ENCODE results near the gene LY6G6D.

LY6G6D gene

DNA sequence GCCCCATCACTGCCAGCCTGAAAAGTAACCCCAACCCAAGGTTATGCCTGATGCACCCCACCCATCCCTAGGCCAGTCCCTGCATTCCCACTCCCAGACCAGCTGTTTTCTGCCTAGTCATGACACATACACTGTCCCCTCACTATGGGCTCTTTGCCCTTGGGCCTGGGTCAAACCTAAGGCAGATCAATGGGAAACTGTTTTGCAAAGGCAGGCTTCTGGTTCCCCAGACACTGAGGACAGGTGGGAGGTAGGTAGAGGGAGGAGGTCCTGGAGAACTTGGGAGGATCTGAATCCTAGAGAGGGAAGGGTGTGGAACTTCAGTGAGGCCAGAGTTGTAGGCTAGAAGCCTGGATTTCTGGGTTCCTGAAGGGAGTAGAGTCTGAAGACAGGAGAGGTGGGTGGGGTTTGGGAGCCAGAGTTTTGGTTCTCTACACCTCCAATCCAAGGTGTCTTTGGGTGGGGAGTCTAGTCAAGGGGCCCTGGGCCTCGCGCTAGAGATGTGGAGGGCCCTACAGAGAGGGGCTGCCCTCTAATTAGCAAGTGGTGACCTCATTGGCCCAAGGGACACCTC lies 19.2 kb downstream of the LY6G6D start:
- Histone ChIP-seq H3K9me2 (ENCODE audit: low read depth, low read length) (no peaks in the 10 kb centered on the region), H2AFZ (ENCODE audit: low read length) (no peak overlapping the region), H3K9me3 (ENCODE audit: low read length) (no peaks in the 10 kb centered on the region), H3K36me3 (ENCODE audit: insufficient read depth, low read length) (peaks cover 36% of the 10 kb centered on the region), H3K27me3 (ENCODE audit: insufficient read depth, low read length) (no peaks in the 10 kb centered on the region), H3K4me2 (ENCODE audit: low read length) (peak overlapping the region; percentile 79), H3F3A (ENCODE audit: insufficient read depth, low read length) (peaks cover 12% of the 10 kb centered on the region; the same call in 1 of the 2 replicates), H3K9ac (ENCODE audit: low read length) (peak overlapping the region; percentile 87; the same call in 1 of the 2 replicates), H3K27ac (ENCODE audit: low read depth, low read length, poor library complexity, severe bottlenecking) (peak overlapping the region; percentile 94), H3K4me1 (ENCODE audit: insufficient read depth, low read length, severe bottlenecking) (peaks cover 48% of the 10 kb centered on the region), H4K20me1 (ENCODE audit: insufficient read depth, low read length) (no peaks in the 10 kb centered on the region), H3K79me2 (ENCODE audit: insufficient read depth, low read length) (peaks cover 10% of the 10 kb centered on the region; the same call in 1 of the 2 replicates), H3K4me3 (ENCODE audit: low read depth, low read length, poor library complexity, severe bottlenecking) (peak overlapping the region; percentile 82)
- no peak for TF ChIP-seq EZH2 (IDR thresholded peaks at IDR 0.05; ENCODE audit: borderline replicate concordance, low read length)
- TF ChIP-seq, protein P1, sequence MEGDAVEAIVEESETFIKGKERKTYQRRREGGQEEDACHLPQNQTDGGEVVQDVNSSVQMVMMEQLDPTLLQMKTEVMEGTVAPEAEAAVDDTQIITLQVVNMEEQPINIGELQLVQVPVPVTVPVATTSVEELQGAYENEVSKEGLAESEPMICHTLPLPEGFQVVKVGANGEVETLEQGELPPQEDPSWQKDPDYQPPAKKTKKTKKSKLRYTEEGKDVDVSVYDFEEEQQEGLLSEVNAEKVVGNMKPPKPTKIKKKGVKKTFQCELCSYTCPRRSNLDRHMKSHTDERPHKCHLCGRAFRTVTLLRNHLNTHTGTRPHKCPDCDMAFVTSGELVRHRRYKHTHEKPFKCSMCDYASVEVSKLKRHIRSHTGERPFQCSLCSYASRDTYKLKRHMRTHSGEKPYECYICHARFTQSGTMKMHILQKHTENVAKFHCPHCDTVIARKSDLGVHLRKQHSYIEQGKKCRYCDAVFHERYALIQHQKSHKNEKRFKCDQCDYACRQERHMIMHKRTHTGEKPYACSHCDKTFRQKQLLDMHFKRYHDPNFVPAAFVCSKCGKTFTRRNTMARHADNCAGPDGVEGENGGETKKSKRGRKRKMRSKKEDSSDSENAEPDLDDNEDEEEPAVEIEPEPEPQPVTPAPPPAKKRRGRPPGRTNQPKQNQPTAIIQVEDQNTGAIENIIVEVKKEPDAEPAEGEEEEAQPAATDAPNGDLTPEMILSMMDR (IDR thresholded peaks at IDR 0.05; ENCODE audit: low read length): no peak

DNA sequence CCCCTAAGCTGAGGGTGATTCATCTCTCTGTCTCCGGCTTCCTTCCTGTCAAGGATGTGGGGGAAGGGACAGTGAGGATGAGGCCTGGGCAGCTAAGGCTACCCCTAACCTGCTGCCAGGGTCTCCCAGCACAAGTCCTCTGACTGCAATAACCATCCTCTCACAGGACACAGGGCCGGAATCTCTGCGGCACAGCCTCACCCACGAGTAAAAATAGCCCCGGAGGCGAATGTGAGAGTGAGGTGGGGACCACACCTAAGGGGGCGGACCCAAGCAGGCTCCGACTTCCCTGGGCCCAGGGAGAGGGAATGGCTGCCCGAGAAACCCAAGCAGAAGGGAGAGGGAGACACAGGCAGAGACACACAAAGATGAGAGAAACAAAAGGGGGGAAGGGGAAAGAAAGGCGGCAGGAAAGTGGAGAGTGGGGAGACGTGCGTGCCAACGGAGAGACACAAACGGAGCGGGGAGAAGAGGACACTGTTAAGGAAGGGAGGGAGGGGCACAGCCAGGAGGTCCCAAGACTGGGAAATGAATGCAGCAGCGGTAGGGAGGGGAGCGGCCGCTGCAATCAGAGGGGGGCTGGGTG lies 19.8 kb downstream of the LY6G6D start:
- Histone ChIP-seq H3K27me3 (ENCODE audit: insufficient read depth, low read length) (no peaks in the 10 kb centered on the region), H3K9me2 (ENCODE audit: low read depth, low read length) (no peaks in the 10 kb centered on the region), H3K4me2 (ENCODE audit: low read length) (peak overlapping the region; percentile 79), H3K9ac (ENCODE audit: low read length) (peak overlapping the region; percentile 87), H3K79me2 (ENCODE audit: insufficient read depth, low read length) (peaks cover 10% of the 10 kb centered on the region; the same call in 1 of the 2 replicates), H2AFZ (ENCODE audit: low read length) (no peak overlapping the region), H3K4me1 (ENCODE audit: insufficient read depth, low read length, severe bottlenecking) (peaks cover 46% of the 10 kb centered on the region), H3K9me3 (ENCODE audit: low read length) (no peaks in the 10 kb centered on the region), H4K20me1 (ENCODE audit: insufficient read depth, low read length) (no peaks in the 10 kb centered on the region), H3K36me3 (ENCODE audit: insufficient read depth, low read length) (peaks cover 36% of the 10 kb centered on the region), H3K4me3 (ENCODE audit: low read depth, low read length, poor library complexity, severe bottlenecking) (peak overlapping the region; percentile 82), H3F3A (ENCODE audit: insufficient read depth, low read length) (peaks cover 12% of the 10 kb centered on the region; the same call in 1 of the 2 replicates), H3K27ac (ENCODE audit: low read depth, low read length, poor library complexity, severe bottlenecking) (peak overlapping the region; percentile 94)
- no peak for TF ChIP-seq EZH2 (IDR thresholded peaks at IDR 0.05; ENCODE audit: borderline replicate concordance, low read length)
- TF ChIP-seq, protein P1 (IDR thresholded peaks at IDR 0.05; ENCODE audit: low read length): no peak

DNA sequence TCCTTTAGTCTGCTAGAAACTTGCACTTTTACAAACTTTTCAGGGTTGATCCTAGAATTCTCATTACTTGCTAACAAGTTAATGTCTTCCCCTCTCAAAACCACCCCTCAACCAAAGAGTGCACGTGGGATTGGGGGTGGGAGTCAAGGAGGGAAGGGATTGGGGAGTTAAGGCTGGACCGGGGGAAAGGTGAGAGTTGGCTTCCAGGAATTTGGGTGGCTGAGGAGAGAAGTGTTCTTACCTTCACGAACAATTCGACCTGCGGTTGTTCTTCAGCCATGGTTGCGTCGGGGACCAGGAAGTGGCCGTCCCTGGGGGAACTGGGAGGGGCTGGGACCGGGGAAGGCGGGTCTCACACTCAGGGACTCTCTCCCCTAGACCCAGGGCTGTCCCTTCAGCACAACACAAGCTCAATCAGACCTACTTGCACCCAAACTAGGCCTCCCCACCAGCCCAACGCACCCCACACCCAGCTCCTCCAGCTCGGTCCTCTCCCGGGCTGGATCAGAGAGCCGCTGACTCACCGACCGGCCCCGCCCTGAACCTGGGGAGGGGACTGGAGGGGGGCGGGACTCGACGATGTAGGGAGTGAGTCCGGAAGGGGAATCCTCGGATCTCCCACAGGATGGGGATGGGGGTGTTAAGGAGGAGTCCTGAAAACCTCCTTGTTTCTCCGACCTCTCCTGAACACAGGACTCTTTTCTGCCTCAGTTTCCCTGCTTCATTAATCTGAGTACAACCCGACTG lies 21.0 kb downstream of the LY6G6D start, which contains the start of gene CLIC1:
CLIC1 (minus strand) TSS at position 510 of the 747 bp plus-strand sequence; CDS start at position 280, 230 bp downstream.
- Histone ChIP-seq H3K4me1 (ENCODE audit: insufficient read depth, low read length, severe bottlenecking) (peaks cover 52% of the 10 kb centered on the region), H3F3A (ENCODE audit: insufficient read depth, low read length) (0 out of 2 replicates have a peak, but pooled peaks cover 3% of the 10 kb centered on the region)

More for the DNA sequence above, 21.0 kb downstream of the LY6G6D start, which contains the start of gene CLIC1:
- Histone ChIP-seq H3K36me3 (ENCODE audit: insufficient read depth, low read length) (peaks cover 31% of the 10 kb centered on the region), H3K9me3 (ENCODE audit: low read length) (no peaks in the 10 kb centered on the region), H3K27ac (ENCODE audit: low read depth, low read length, poor library complexity, severe bottlenecking) (peak within 1 kb of the TSS; percentile 94), H3K9ac (ENCODE audit: low read length) (peak within 1 kb of the TSS; percentile 87), H3K4me2 (ENCODE audit: low read length) (peak within 1 kb of the TSS; percentile 79), H3K79me2 (ENCODE audit: insufficient read depth, low read length) (peaks cover 10% of the 10 kb centered on the region; the same call in 1 of the 2 replicates), H2AFZ (ENCODE audit: low read length) (no peak within 1 kb of the TSS), H3K9me2 (ENCODE audit: low read depth, low read length) (no peaks in the 10 kb centered on the region), H4K20me1 (ENCODE audit: insufficient read depth, low read length) (no peaks in the 10 kb centered on the region), H3K27me3 (ENCODE audit: insufficient read depth, low read length) (no peaks in the 10 kb centered on the region), H3K4me3 (ENCODE audit: low read depth, low read length, poor library complexity, severe bottlenecking) (peak within 1 kb of the TSS; percentile 82)
- TF ChIP-seq, protein P1 (IDR thresholded peaks at IDR 0.05; ENCODE audit: low read length): no peak
- no peak for TF ChIP-seq EZH2 (IDR thresholded peaks at IDR 0.05; ENCODE audit: borderline replicate concordance, low read length)

Measured in OCI-LY1 (cell line).